ENCODE measurements around the gene ZFYVE28.

- TF ChIP-seq CTCF (IDR thresholded peaks at IDR 0.05) (no peak), POLR2A (IDR thresholded peaks at IDR 0.05) (no peak)
These were observed 131.4 kb downstream of the ZFYVE28 start for GRCh38 chr4:2286904-2287593.

Measured in body of pancreas (tissue), 4 donors.